GM12878 (cell line): ENCODE measurements around the gene RHOC. TPM values are rescaled to one million over a fixed set of nuclear protein-coding genes. Genes with fewer than 3 reads are reported as not detected.

Experiments
- ATAC-seq: fragments of 200-7000 bp; cut with Tn5 transposase; 3 replicates; pipeline ENCODE4 v1.9.1; 2020; ENCODE audit warnings: mild to moderate bottlenecking, moderate library complexity
- BruUV-seq: library from RNA; stranded (reverse); fragments of 400-500 nt; replicated peaks from 2 replicates; lab custom pipeline; 2021; lab: Mats Ljungman, UMichigan
- CTCF ChIA-PET: fragments of 300-600 bp; sonication (Branson Sonifier 250); formaldehyde crosslinking; extraction: SDS; loops from one replicate; lab custom pipeline; 2021; ENCODE audit warnings: inconsistent platforms; lab: Yijun Ruan, JAX
- POLR2A ChIA-PET: fragments of 350-600 bp; formaldehyde crosslinking; extraction: SDS; loops from one replicate; lab custom pipeline; 2021; ENCODE audit warnings: inconsistent platforms; lab: Charles Lee
- RAD21 ChIA-PET: fragments of 300-600 bp; sonication (Branson Sonifier 250); formaldehyde crosslinking; loops from one replicate; lab custom pipeline; 2023; ENCODE audit warnings: antibody characterized with exemption; ENCODE audit not compliant: unreplicated experiment; lab: Charles Lee
- SMC1A ChIA-PET: fragments of 300-600 bp; sonication (Branson Sonifier 250); formaldehyde crosslinking; loops from one replicate; lab custom pipeline; 2023; ENCODE audit not compliant: unreplicated experiment, uncharacterized antibody; lab: Charles Lee
- DNase-seq: peaks from one replicate; pipeline ENCODE4 v3.0.0-alpha.2; 2011; ENCODE audit warnings: low read depth, low spot score
- FAIRE-seq: peaks from 3 replicates; lab custom pipeline; 2011; peaks lifted over from hg19 to GRCh38; lab: Jason Lieb, UNC
- H2AFZ ChIP-seq: 2 replicates; pipeline ENCODE4 v1.6.0; 2011; ENCODE audit warnings: low read depth, low read length, control low read depth; ENCODE audit not compliant: control insufficient read depth
- H3K27ac ChIP-seq: 2 replicates; pipeline ENCODE4 v1.5.1; 2011; ENCODE audit warnings: control low read depth; ENCODE audit not compliant: control insufficient read depth, insufficient read depth
- H3K27me3 ChIP-seq, 2 experiments: replicated peaks in 1 of 2; 2 replicates each; pipeline versions ENCODE4 v1.6.0 to v1.6.1; 2011; ENCODE audit warnings: low read length in 1 of 2; ENCODE audit not compliant: control insufficient read depth in 2 of 2, insufficient read depth in 2 of 2
- H3K36me3 ChIP-seq, 2 experiments: 2 replicates each; pipeline ENCODE4 v1.5.1; 2011; ENCODE audit warnings: low read length in 1 of 2; ENCODE audit not compliant: control insufficient read depth in 2 of 2, insufficient read depth in 2 of 2
- H3K4me1 ChIP-seq: 2 replicates; pipeline ENCODE4 v1.6.1; 2011; ENCODE audit warnings: mild to moderate bottlenecking, low read length, moderate library complexity, mixed read lengths; ENCODE audit not compliant: control insufficient read depth, insufficient read depth
- H3K4me2 ChIP-seq: 2 replicates; pipeline ENCODE4 v1.6.0; 2011; ENCODE audit warnings: control low read depth; ENCODE audit not compliant: control insufficient read depth, insufficient read depth
- H3K4me3 ChIP-seq: fragments of 200-600 bp; sonication (generic); 2 replicates; pipeline ENCODE4 v1.5.1; 2016
- H3K79me2 ChIP-seq: 2 replicates; pipeline ENCODE4 v1.6.0; 2011; ENCODE audit warnings: low read length; ENCODE audit not compliant: control insufficient read depth, insufficient read depth
- H3K9ac ChIP-seq: 2 replicates; pipeline ENCODE4 v1.8.0; 2011; ENCODE audit warnings: low read length, control low read depth, mixed read lengths; ENCODE audit not compliant: control insufficient read depth, insufficient read depth
- H3K9me3 ChIP-seq: replicated peaks from 3 replicates; pipeline ENCODE4 v1.5.1; 2011; ENCODE audit warnings: mild to moderate bottlenecking, low read length; ENCODE audit not compliant: control insufficient read depth, insufficient read depth
- H4K20me1 ChIP-seq: 2 replicates; pipeline ENCODE4 v1.6.0; 2011; ENCODE audit not compliant: control insufficient read depth, insufficient read depth
- CREB1 ChIP-seq: IDR thresholded peaks from 2 replicates; pipeline ENCODE4 v1.6.1; 2012; ENCODE audit warnings: low read depth, mild to moderate bottlenecking, inconsistent platforms
- DPF2 ChIP-seq: fragments of 450-650 bp; IDR thresholded peaks from 2 replicates; pipeline ENCODE4 v1.6.1; 2017; ENCODE audit warnings: mild to moderate bottlenecking
- EGR1 ChIP-seq, 2 experiments: IDR thresholded peaks; 1 replicate in 1 of 2; 2 replicates in 1 of 2; pipeline ENCODE4 v1.6.1; 2011 to 2012; ENCODE audit warnings: low read depth in 2 of 2, low read length in 2 of 2, borderline replicate concordance in 1 of 2, mild to moderate bottlenecking in 1 of 2, moderate library complexity in 1 of 2
- EP300 ChIP-seq, 2 experiments: fragments of 150-350 bp in 1 of 2; IDR thresholded peaks; 2 replicates each; pipeline ENCODE4 v1.6.1; 2011 to 2012; ENCODE audit warnings: low read depth in 2 of 2, low read length in 2 of 2, borderline replicate concordance in 1 of 2, improper control_type of control experiment in 1 of 2, inconsistent platforms in 1 of 2; ENCODE audit not compliant: control insufficient read depth in 1 of 2
- HDAC2 ChIP-seq: fragments of 200-600 bp; sonication (generic); IDR thresholded peaks from 2 replicates; pipeline ENCODE4 v1.6.1; 2017
- MEF2B ChIP-seq: fragments of 450-650 bp; IDR thresholded peaks from 2 replicates; pipeline ENCODE4 v1.6.1; 2018; ENCODE audit warnings: mild to moderate bottlenecking, moderate library complexity; ENCODE audit not compliant: partially characterized antibody, poor library complexity, severe bottlenecking
- TCF12 ChIP-seq: IDR thresholded peaks from 2 replicates; pipeline ENCODE4 v1.6.1; 2011; ENCODE audit warnings: low read depth, mild to moderate bottlenecking, low read length
- WGBS: methylation state at CpG from one replicate; pipeline ENCODE4 v1.1.6; 2016; ENCODE audit warnings: low lambda C conversion rate; ENCODE audit not compliant: insufficient replicate concordance, insufficient coverage; ENCODE audit errors: missing lambda C conversion rate; 5-methylcytosine and 5-hydroxymethylcytosine counted together
- in situ Hi-C: fragments of 300-500 bp; cut with MboI; formaldehyde crosslinking; loops from 9 replicates; pipeline ENCODE4 v1.14.3; 2018; ENCODE audit warnings: mixed read lengths
- intact Hi-C: fragments of 100-400 bp; cut with micrococcal nuclease; formaldehyde crosslinking; loops from one replicate; pipeline ENCODE4 v1.14.2; 2022; ENCODE audit not compliant: unreplicated experiment
- polyA plus RNA-seq, 11 experiments: library from polyadenylated mRNA; depleted of rRNA in 4 of 11; unstranded in 6 of 11; stranded (reverse) in 5 of 11; fragments of >200 nt; fragmentation: Nextera tagmentation in 4 of 11; fragmentation: Illumina TruSeq in 1 of 11; extraction: Ambion mirVana in 4 of 11; extraction: Trizol in 1 of 11; gene quantifications; 1 replicate in 1 of 11; 2 replicates in 10 of 11; pipeline versions ENCODE4 v1.2.1 to v1.2.3, GENCODE V29; 2011 to 2016; ENCODE audit warnings: inconsistent platforms in 2 of 11, missing spikeins in 2 of 11, low read depth in 1 of 11
- total RNA-seq, 4 experiments: library from RNA; depleted of rRNA in 3 of 4; stranded (reverse); fragments of >200 nt in 3 of 4; fragmentation: Illumina TruSeq in 1 of 4; extraction: Trizol in 1 of 4; gene quantifications; 2 replicates each; pipeline versions ENCODE4 v1.2.1 to v1.2.3, GENCODE V29; 2013 to 2021
- TF ChIP-seq, protein P1 (sequence below): fragments of 450-650 bp; conservative IDR thresholded peaks from 2 replicates; pipeline ENCODE4 v1.6.1; 2017; ENCODE audit warnings: mild to moderate bottlenecking, moderate library complexity
- TF ChIP-seq, protein P2 (sequence below): fragments of 150-350 bp; IDR thresholded peaks from 2 replicates; pipeline ENCODE4 v1.6.1; 2016; ENCODE audit warnings: low read depth, low read length
- TF ChIP-seq, protein P3 (sequence below): fragments of 450-650 bp; IDR thresholded peaks from 2 replicates; pipeline ENCODE4 v1.6.1; 2017; ENCODE audit warnings: mild to moderate bottlenecking, low read depth, inconsistent platforms; ENCODE audit not compliant: poor library complexity, severe bottlenecking
- TF ChIP-seq, protein P4 (sequence below): IDR thresholded peaks from 2 replicates; pipeline ENCODE4 v1.6.1; 2012; ENCODE audit warnings: low read length, inconsistent platforms

Gene RHOC
- total and polyA plus RNA-seq, 10 of the 15 experiments (the other 5 are each of a cell fraction or from before 2014, with no cell fraction given), result 20.6 to 371 (median 158) TPM

DNA sequence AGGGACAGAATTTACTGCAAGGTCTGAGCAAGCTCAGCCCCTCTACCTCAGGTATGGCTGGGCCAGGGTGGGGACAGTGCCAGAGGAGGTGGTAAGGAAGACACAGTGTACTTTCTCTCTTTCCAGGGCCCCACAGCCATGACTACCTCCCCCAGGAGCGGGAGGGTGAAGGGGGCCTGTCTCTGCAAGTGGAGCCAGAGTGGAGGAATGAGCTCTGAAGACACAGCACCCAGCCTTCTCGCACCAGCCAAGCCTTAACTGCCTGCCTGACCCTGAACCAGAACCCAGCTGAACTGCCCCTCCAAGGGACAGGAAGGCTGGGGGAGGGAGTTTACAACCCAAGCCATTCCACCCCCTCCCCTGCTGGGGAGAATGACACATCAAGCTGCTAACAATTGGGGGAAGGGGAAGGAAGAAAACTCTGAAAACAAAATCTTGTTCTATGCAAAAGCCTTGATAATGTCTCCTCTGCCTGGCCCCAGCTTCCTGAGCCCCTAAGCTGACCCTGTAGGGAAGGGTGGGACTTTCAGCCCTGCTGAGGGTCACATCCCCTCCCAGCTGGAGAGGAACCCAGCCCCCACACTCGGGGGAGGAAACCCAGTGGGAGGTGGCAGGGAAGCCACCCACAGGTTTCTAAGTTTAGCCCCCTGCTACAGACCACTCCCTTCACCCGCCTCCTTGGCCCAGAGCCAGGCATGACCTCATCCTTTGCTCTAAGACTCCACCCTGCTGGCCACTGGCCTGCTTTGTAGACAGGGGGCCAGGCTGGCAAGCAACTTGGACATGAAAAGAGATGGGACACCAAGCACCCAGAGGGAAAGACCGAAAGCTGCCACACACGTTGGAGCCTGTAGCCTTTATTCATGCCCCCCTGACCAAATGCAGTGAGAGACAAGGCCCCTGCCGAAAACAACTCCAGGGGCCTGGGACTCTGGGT lies 6.4 kb downstream of the RHOC start:
- Histone ChIP-seq H3K36me3 (peaks cover 0 to 23% of the 10 kb centered on the region in 2 experiments; a peak in 3 of 4 replicates), H3K79me2 (peaks cover 22% of the 10 kb centered on the region), H4K20me1 (no peaks in the 10 kb centered on the region), H3K4me3 (no peak overlapping the region), H3K9me3 (no peaks in the 10 kb centered on the region), H3K4me1 (peaks cover 28% of the 10 kb centered on the region), H3K27ac (peak overlapping the region; percentile 62), H2AFZ (no peak overlapping the region), H3K9ac (peak overlapping the region; percentile 37; the same call in 1 of the 2 replicates), H3K27me3 (no peaks in the 10 kb centered on the region), H3K4me2 (peak overlapping the region; percentile 40)
- DNase-seq (peak; percentile 65), ATAC-seq (peak; percentile 73), FAIRE-seq (peak; percentile 96)
- intact Hi-C loops, result no loop called here
- CTCF ChIA-PET, result interaction anchor here (0.7 to 5.6 kb wide), 9 partner anchors 15 to 309 kb away, joined by 3 to 48 read pairs (median 6); partner anchors contain the start of gene PPM1J
- RAD21 ChIA-PET, result interaction anchor here (1.3 to 3.3 kb wide), 5 partner anchors 14 to 309 kb away, joined by 3 to 14 read pairs (median 5); partner anchors contain the start of gene PPM1J
- WGBS, result 38% methylated on average over 7 of the region's 7 CpGs
- POLR2A ChIA-PET, result interaction anchor here (0.9 to 2.1 kb wide), 5 partner anchors 14 to 72 kb away, joined by 3 to 7 read pairs (median 4); partner anchors contain the start of genes MOV10 and PPM1J
- no TSS peak for BruUV-seq
- SMC1A ChIA-PET, result interaction anchor here (0.7 to 1.4 kb wide), 11 partner anchors 13 to 306 kb away, joined by 3 to 4 read pairs (median 3); partner anchors contain the start of gene MOV10
- in situ Hi-C loops, result no loop called here
- TF ChIP-seq, protein P1, sequence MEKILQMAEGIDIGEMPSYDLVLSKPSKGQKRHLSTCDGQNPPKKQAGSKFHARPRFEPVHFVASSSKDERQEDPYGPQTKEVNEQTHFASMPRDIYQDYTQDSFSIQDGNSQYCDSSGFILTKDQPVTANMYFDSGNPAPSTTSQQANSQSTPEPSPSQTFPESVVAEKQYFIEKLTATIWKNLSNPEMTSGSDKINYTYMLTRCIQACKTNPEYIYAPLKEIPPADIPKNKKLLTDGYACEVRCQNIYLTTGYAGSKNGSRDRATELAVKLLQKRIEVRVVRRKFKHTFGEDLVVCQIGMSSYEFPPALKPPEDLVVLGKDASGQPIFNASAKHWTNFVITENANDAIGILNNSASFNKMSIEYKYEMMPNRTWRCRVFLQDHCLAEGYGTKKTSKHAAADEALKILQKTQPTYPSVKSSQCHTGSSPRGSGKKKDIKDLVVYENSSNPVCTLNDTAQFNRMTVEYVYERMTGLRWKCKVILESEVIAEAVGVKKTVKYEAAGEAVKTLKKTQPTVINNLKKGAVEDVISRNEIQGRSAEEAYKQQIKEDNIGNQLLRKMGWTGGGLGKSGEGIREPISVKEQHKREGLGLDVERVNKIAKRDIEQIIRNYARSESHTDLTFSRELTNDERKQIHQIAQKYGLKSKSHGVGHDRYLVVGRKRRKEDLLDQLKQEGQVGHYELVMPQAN, result 0 out of 2 replicates have a peak, but pooled peaks have one; percentile 40
- TF ChIP-seq EGR1 (IDR thresholded peaks at IDR 0.05; ENCODE audit: borderline replicate concordance in 1 of 2, low read depth in 2 of 2, low read length in 2 of 2) (peak; percentile 15 to 97), TCF12 (0 out of 2 replicates have a peak, but pooled peaks have one; percentile 19), EP300 (IDR thresholded peaks at IDR 0.05; ENCODE audit: borderline replicate concordance in 1 of 2, control insufficient read depth in 1 of 2, low read depth in 2 of 2, low read length in 2 of 2) (no peak), MEF2B (peak; percentile 88), DPF2 (peak; percentile 72), HDAC2 (no peak), CREB1 (peak; percentile 51; the same call in 1 of the 2 replicates)
- TF ChIP-seq, protein P2, sequence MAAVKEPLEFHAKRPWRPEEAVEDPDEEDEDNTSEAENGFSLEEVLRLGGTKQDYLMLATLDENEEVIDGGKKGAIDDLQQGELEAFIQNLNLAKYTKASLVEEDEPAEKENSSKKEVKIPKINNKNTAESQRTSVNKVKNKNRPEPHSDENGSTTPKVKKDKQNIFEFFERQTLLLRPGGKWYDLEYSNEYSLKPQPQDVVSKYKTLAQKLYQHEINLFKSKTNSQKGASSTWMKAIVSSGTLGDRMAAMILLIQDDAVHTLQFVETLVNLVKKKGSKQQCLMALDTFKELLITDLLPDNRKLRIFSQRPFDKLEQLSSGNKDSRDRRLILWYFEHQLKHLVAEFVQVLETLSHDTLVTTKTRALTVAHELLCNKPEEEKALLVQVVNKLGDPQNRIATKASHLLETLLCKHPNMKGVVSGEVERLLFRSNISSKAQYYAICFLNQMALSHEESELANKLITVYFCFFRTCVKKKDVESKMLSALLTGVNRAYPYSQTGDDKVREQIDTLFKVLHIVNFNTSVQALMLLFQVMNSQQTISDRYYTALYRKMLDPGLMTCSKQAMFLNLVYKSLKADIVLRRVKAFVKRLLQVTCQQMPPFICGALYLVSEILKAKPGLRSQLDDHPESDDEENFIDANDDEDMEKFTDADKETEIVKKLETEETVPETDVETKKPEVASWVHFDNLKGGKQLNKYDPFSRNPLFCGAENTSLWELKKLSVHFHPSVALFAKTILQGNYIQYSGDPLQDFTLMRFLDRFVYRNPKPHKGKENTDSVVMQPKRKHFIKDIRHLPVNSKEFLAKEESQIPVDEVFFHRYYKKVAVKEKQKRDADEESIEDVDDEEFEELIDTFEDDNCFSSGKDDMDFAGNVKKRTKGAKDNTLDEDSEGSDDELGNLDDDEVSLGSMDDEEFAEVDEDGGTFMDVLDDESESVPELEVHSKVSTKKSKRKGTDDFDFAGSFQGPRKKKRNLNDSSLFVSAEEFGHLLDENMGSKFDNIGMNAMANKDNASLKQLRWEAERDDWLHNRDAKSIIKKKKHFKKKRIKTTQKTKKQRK, result no peak
- TF ChIP-seq, protein P3, sequence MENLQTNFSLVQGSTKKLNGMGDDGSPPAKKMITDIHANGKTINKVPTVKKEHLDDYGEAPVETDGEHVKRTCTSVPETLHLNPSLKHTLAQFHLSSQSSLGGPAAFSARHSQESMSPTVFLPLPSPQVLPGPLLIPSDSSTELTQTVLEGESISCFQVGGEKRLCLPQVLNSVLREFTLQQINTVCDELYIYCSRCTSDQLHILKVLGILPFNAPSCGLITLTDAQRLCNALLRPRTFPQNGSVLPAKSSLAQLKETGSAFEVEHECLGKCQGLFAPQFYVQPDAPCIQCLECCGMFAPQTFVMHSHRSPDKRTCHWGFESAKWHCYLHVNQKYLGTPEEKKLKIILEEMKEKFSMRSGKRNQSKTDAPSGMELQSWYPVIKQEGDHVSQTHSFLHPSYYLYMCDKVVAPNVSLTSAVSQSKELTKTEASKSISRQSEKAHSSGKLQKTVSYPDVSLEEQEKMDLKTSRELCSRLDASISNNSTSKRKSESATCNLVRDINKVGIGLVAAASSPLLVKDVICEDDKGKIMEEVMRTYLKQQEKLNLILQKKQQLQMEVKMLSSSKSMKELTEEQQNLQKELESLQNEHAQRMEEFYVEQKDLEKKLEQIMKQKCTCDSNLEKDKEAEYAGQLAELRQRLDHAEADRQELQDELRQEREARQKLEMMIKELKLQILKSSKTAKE, result peak; percentile 67
- TF ChIP-seq, protein P4, sequence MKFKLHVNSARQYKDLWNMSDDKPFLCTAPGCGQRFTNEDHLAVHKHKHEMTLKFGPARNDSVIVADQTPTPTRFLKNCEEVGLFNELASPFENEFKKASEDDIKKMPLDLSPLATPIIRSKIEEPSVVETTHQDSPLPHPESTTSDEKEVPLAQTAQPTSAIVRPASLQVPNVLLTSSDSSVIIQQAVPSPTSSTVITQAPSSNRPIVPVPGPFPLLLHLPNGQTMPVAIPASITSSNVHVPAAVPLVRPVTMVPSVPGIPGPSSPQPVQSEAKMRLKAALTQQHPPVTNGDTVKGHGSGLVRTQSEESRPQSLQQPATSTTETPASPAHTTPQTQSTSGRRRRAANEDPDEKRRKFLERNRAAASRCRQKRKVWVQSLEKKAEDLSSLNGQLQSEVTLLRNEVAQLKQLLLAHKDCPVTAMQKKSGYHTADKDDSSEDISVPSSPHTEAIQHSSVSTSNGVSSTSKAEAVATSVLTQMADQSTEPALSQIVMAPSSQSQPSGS, result peak; percentile 92
